ENCODE measurements around the gene CDC42BPA. TPM values are rescaled to one million over a fixed set of nuclear protein-coding genes. Genes with fewer than 3 reads are reported as not detected.

The CDC42BPA gene
- total RNA-seq, 1 donor from 2014 or later: 42.7 TPM

DNA sequence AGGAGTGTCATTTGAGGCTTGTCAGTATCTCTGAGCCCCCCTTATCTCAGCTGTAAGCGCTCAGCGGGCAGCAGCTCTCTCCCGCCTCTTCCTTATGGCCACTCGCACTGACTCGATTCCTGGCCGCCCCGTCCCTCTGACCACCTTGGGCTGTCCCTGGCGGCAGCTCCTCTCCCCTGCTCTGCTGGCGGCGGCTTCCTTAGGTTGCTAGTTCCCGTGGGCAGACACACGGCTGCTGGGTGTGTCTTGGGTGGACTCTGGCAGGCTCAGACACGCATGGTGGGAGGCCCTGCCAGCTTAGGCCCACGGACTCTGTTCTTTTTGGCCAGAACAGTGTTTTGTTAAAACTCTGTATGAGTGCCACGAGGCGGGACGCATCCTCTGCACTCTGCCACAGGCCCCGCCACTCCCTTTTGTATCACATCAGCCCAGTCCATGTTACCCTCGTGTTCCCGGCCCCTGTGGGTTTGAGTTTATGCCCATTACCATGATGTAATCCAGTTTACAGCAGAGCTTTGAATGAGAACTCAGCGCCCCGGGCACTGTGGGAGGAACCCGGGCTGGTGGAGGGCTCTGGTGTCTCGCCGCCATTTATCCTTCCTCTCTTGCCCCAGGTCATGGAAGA, 332.3 kb downstream of the CDC42BPA start:
- H3K36me3 ChIP-seq: peaks cover 0 to 44% of the 10 kb centered on the region in 2 donors
- DNase-seq (ENCODE audit: extremely low spot score in 2 of 2): no peak
- no peaks in the 10 kb centered on the region for H3K9me3 ChIP-seq
- intact Hi-C loops (cut with DNase I): no loop called here
- TF ChIP-seq, protein P1, sequence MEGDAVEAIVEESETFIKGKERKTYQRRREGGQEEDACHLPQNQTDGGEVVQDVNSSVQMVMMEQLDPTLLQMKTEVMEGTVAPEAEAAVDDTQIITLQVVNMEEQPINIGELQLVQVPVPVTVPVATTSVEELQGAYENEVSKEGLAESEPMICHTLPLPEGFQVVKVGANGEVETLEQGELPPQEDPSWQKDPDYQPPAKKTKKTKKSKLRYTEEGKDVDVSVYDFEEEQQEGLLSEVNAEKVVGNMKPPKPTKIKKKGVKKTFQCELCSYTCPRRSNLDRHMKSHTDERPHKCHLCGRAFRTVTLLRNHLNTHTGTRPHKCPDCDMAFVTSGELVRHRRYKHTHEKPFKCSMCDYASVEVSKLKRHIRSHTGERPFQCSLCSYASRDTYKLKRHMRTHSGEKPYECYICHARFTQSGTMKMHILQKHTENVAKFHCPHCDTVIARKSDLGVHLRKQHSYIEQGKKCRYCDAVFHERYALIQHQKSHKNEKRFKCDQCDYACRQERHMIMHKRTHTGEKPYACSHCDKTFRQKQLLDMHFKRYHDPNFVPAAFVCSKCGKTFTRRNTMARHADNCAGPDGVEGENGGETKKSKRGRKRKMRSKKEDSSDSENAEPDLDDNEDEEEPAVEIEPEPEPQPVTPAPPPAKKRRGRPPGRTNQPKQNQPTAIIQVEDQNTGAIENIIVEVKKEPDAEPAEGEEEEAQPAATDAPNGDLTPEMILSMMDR (IDR thresholded peaks at IDR 0.05): no peak
- no peak for TF ChIP-seq POLR2AphosphoS5 (IDR thresholded peaks at IDR 0.05; ENCODE audit: insufficient read depth in 1 of 2, low read depth in 1 of 2)
- TF ChIP-seq POLR2A (IDR thresholded peaks at IDR 0.05): no peak
- no peak overlapping the region for H3K4me3 ChIP-seq
- H3K27me3 ChIP-seq: no peaks in the 10 kb centered on the region
- H3K27ac ChIP-seq: no peak overlapping the region
- peaks cover 9% of the 10 kb centered on the region for H3K4me1 ChIP-seq

DNA sequence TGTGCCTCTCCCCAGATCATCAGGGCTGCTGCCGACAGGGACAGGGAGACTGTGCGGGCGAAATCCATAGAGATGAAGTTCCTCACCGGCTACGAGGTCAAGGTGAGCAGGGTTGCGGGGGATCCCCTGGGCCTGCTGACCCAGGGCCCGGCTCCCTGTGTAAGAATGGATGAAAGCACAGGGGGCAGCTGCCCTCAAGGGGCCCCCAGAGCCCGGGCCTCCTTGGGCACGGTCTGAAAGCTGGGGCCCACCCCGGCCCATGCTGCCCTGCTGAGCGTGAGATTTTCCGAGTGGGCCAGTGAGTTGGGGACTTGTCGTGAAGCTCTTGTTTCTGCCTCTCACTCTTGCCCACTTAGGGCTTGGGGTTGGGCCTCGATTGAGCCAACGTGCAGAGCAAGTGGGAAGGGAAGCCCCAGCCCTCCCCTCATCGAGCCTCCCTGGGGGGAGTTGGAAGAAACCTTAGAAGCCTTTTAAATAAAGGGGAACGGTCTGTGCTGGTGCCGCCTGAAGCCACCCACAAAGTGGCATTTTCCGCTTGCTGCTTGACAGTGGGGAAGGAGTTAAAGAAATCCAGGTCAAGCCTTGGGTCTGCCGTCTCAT, 333.0 kb downstream of the CDC42BPA start:
- no peak overlapping the region for H3K27ac ChIP-seq
- intact Hi-C loops (cut with DNase I): no loop called here
- H3K9me3 ChIP-seq: no peaks in the 10 kb centered on the region
- DNase-seq (ENCODE audit: extremely low spot score in 2 of 2): no peak
- H3K27me3 ChIP-seq: no peaks in the 10 kb centered on the region
- TF ChIP-seq POLR2AphosphoS5 (IDR thresholded peaks at IDR 0.05; ENCODE audit: insufficient read depth in 1 of 2, low read depth in 1 of 2) (no peak), POLR2A (IDR thresholded peaks at IDR 0.05) (no peak)
- TF ChIP-seq, protein P1 (IDR thresholded peaks at IDR 0.05): no peak
- H3K4me1 ChIP-seq: peaks cover 9% of the 10 kb centered on the region
- no peak overlapping the region for H3K4me3 ChIP-seq
- peaks cover 0 to 44% of the 10 kb centered on the region in 2 donors for H3K36me3 ChIP-seq

DNA sequence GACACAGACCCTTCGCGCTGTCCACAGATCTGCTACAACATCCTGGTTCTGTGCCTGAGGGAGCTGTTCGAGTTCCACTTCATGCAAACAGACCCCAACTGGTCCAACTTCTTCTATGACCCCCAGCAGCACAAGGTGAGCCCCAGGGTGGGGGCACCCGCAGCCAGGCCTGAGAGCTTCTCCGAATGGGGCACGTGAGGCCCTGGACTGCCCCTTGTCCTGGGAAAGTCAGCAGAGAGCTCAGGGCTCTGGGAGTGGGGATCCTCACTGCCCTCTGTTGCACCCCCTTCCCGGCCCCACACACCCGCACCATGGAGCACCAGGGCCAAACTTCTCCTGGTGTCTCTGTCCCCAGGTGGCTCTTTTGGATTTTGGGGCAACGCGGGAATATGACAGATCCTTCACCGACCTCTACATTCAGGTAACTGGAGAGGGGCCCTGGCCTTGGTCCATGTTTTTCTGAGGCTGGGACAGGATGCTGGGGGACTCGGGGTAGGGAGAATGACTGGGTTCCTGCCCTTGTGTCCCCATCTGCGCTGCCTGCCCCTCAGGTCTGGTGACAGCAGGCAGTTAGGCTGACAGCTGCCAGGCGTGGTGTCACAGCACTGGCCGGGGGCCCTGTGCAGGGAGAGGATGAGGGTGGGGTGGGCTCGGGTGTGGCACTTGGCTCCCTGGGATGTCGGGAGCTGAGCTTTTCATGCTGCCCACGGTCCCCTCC, 333.6 kb downstream of the CDC42BPA start:
- no peak for DNase-seq (ENCODE audit: extremely low spot score in 2 of 2)
- Histone ChIP-seq H3K36me3 (peaks cover 0 to 44% of the 10 kb centered on the region in 2 donors), H3K9me3 (no peaks in the 10 kb centered on the region), H3K4me1 (peaks cover 9% of the 10 kb centered on the region), H3K4me3 (no peak overlapping the region), H3K27ac (no peak overlapping the region), H3K27me3 (no peaks in the 10 kb centered on the region)
- intact Hi-C loops (cut with DNase I): no loop called here
- TF ChIP-seq POLR2A (IDR thresholded peaks at IDR 0.05) (no peak), POLR2AphosphoS5 (IDR thresholded peaks at IDR 0.05; ENCODE audit: insufficient read depth in 1 of 2, low read depth in 1 of 2) (no peak)
- TF ChIP-seq, protein P1 (IDR thresholded peaks at IDR 0.05): no peak

DNA sequence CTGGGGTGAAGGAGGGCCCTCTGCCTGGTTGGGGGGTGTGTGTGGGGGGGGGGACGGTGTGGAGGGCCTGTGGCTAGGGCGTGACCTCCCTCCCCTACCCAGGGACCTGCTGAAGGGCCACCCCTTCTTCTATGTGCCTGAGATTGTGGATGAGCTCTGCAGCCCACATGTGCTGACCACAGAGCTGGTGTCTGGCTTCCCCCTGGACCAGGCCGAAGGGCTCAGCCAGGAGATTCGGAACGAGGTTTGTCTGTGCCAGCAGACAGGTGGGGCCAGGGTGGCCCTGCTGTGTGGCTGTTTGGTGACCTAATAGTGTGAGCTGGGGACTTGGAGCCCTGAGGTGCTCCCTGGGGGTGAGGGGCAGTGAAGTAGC, 334.3 kb downstream of the CDC42BPA start:
- intact Hi-C loops (cut with DNase I): no loop called here
- TF ChIP-seq POLR2A (IDR thresholded peaks at IDR 0.05) (no peak), POLR2AphosphoS5 (IDR thresholded peaks at IDR 0.05; ENCODE audit: insufficient read depth in 1 of 2, low read depth in 1 of 2) (no peak)
- TF ChIP-seq, protein P1 (IDR thresholded peaks at IDR 0.05): no peak
- Histone ChIP-seq H3K4me1 (peaks cover 4% of the 10 kb centered on the region), H3K27me3 (no peaks in the 10 kb centered on the region), H3K27ac (no peak overlapping the region), H3K36me3 (peaks cover 0 to 44% of the 10 kb centered on the region in 2 donors), H3K9me3 (no peaks in the 10 kb centered on the region), H3K4me3 (no peak overlapping the region)
- no peak for DNase-seq (ENCODE audit: extremely low spot score in 2 of 2)
